Ectodermal cell (in vitro differentiated cells): ENCODE results near the gene SESN1.

Experiments used
- H3K27ac ChIP-seq: 2 replicates; pipeline ENCODE4 v1.7.0; 2013; ENCODE audit warnings: mild to moderate bottlenecking, low read depth, low read length; ENCODE audit not compliant: insufficient read depth, poor library complexity, severe bottlenecking
- H3K27me3 ChIP-seq: 2 replicates; pipeline ENCODE4 v1.7.0; 2013; ENCODE audit warnings: mild to moderate bottlenecking, low read length; ENCODE audit not compliant: insufficient read depth, control insufficient read depth, poor library complexity, severe bottlenecking
- H3K36me3 ChIP-seq: one replicate; pipeline ENCODE4 v1.7.0; 2013; ENCODE audit warnings: low read length; ENCODE audit not compliant: control insufficient read depth, insufficient read depth
- H3K4me1 ChIP-seq: one replicate; pipeline ENCODE4 v1.7.0; 2013; ENCODE audit warnings: low read length; ENCODE audit not compliant: control insufficient read depth, insufficient read depth
- H3K4me3 ChIP-seq: 2 replicates; pipeline ENCODE4 v1.7.0; 2013; ENCODE audit warnings: low read depth, low read length, control low read depth; ENCODE audit not compliant: insufficient read depth
- H3K9me3 ChIP-seq: 2 replicates; pipeline ENCODE4 v1.7.0; 2013; ENCODE audit warnings: mild to moderate bottlenecking, low read length, moderate library complexity; ENCODE audit not compliant: control insufficient read depth
- WGBS, 2 experiments: methylation state at CpG; one replicate each; pipeline ENCODE4 v1.1.7; 2013; ENCODE audit warnings: missing lambda C conversion rate in 2 of 2; 5-methylcytosine and 5-hydroxymethylcytosine counted together

Gene SESN1

DNA sequence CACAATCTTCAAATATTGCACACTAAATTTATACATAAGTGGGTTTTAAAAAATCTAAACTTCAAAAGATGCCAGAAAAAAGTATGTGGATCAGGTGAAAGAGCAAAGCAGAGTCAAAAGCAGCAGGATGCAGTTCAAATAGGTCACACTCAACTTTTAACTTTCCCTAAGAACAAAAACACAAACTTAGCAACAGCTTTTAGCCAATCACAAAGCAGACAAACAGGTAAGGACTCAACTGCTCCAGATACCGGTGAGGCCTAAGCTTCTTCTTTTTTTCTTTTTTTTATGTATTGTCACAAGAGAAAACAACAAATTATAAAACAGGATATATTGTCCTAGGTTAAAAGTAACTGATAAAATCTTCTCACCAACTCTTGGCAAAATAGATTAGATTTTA is 74.7 kb downstream of the SESN1 start:
- H3K9me3 ChIP-seq, result no peaks in the 10 kb centered on the region
- no peaks in the 10 kb centered on the region for H3K36me3 ChIP-seq
- H3K27ac ChIP-seq, result no peak overlapping the region
- no peaks in the 10 kb centered on the region for H3K27me3 ChIP-seq
- 33% methylated on average over 1 of the region's 1 CpG; no CpG with 5 or more reads in 1 of the 2 experiments for WGBS, 2 experiments
- no peaks in the 10 kb centered on the region for H3K4me1 ChIP-seq
- H3K4me3 ChIP-seq, result no peak overlapping the region

DNA sequence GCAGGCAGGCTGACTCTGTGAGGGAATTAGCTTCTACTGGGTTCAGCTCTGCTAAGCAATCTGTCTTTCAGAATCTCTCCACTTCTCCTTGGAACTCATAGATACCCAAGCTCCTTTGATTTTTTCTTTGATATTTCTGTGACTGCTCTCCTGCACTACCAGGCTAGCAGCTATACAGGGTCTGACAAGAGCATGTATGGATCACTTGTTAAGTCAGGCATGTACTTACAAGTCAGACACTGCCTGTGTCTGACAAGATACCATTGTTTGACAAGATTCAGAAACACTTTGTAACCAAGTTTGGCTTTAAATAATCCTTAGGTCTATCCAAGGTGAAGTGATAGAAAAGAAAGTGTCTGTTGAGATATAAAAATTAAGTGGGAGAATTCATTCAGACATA is 79.5 kb downstream of the SESN1 start:
- Histone ChIP-seq H3K36me3 (no peaks in the 10 kb centered on the region), H3K4me1 (no peaks in the 10 kb centered on the region), H3K27ac (no peak overlapping the region), H3K9me3 (no peaks in the 10 kb centered on the region), H3K4me3 (no peak overlapping the region), H3K27me3 (no peaks in the 10 kb centered on the region)

DNA sequence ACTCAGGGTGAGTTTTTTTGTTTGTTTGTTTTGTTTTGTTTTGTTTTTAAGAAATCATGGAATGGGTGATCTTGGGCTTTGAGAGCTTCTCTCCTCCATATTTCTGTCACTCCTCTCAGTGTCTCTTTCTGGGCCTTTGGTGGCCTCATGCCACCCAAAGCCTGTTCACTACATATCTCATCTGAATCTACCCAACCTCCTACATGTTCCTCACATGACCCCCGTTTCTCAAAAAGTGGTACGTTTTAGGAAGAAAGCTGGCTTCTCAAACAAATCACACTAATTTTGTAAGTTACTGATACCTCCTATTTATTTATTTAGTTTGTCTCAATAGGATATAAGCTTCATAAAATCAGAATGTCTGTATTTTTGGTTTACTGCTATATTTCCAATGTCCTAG is 80.0 kb downstream of the SESN1 start:
- Histone ChIP-seq H3K4me1 (no peaks in the 10 kb centered on the region), H3K27me3 (no peaks in the 10 kb centered on the region), H3K9me3 (no peaks in the 10 kb centered on the region), H3K4me3 (no peak overlapping the region), H3K27ac (no peak overlapping the region), H3K36me3 (no peaks in the 10 kb centered on the region)
- WGBS, 2 experiments, result 93 to 94% methylated on average over 2 of the region's 2 CpGs

DNA sequence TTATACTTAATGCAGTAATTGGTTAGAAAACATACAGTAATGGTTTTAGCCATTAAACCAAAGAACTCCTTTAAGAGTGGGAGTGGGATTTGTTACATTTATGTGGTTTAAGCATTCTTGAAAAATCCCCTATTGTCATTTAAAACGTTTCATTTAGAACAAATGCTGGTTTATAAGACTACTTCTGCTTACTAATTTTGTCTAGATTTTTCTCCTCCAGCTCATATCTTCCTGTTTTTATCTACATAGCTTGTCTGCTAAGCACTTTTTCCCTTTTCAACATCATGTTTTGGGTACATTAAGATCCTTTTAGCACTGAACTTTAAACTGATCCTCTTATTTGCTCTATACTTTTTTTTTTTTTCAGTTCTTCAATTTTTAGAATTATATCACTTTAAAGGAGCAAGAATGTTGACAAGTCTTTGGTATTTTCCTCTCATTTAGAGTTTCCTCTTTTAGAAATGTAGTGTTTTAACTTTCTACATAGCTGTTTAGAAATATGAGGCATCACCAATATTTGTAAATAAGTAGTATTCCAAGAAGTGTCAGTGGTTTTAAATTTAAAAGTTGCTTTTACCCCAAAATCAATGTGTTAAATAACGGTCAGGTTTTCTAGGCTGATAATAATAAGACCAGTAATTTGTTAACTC is 80.9 kb downstream of the SESN1 start:
- Histone ChIP-seq H3K27ac (no peak overlapping the region), H3K36me3 (no peaks in the 10 kb centered on the region), H3K4me3 (no peak overlapping the region), H3K9me3 (no peaks in the 10 kb centered on the region), H3K4me1 (no peaks in the 10 kb centered on the region), H3K27me3 (no peaks in the 10 kb centered on the region)
- 18 to 35% methylated on average over 1 of the region's 2 CpGs for WGBS, 2 experiments

DNA sequence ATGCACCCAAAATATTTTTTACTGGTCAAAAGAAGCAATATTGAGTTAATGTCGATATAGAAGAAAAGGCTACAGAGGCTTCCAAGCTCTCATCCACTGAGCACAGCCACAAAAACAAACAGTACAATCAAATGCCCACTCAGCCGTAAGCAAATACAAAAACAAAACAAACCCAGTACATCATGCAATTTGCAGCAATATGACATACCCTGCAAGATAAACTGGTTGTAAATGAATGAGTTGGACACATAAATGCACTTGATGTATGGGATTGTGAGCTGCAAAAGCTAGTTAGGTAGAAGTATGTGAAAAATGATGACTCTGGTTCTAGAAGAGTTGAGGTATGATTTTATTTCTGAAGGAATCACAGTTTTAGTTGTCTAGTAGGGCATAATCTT is 83.9 kb downstream of the SESN1 start:
- Histone ChIP-seq H3K36me3 (no peaks in the 10 kb centered on the region), H3K4me1 (peaks cover 7% of the 10 kb centered on the region), H3K27me3 (peaks cover 3% of the 10 kb centered on the region), H3K9me3 (no peaks in the 10 kb centered on the region), H3K4me3 (no peak overlapping the region), H3K27ac (no peak overlapping the region)
- 93 to 100% methylated on average over 1 to 2 of the region's 2 CpGs for WGBS, 2 experiments

DNA sequence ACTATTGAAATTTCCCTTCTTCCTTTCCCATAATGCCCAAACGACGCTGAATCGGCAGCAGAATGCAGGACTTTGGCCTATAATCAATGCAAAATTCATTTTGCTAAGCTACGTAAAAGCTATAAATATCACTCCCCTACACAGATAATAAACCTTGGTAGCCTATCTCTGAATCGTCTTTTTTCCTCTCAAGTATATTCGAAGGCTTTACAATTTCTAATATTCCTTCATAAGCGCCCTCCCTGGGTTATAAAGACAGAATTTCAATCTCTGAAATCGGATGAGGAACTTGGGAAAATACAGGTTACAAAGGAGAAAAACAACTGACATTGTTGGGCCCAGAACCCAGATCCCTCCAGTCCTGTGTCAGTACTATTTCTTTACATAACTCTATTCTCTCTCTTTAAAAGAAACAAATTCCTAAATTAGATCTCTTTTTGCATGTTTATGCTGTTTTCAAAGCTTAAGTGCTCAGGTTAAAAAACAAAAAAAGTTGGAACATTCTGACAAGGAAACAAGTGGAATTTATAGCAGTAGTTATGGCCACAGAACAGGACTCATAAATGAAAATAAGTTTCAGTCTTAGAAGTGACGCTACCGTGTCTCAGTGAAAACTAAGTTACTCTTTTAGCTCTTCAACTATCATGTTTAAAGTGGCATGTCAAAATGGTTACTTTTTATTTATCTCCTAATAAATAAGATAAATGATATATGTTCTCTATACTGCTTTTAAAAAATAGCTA is 84.5 kb downstream of the SESN1 start:
- H3K27ac ChIP-seq, result no peak overlapping the region
- H3K4me1 ChIP-seq, result peaks cover 7% of the 10 kb centered on the region
- 41 to 42% methylated on average over 10 of the region's 10 CpGs for WGBS, 2 experiments
- H3K36me3 ChIP-seq, result no peaks in the 10 kb centered on the region
- H3K4me3 ChIP-seq, result peak overlapping the region; percentile 57
- H3K9me3 ChIP-seq, result no peaks in the 10 kb centered on the region
- peaks cover 3% of the 10 kb centered on the region for H3K27me3 ChIP-seq

DNA sequence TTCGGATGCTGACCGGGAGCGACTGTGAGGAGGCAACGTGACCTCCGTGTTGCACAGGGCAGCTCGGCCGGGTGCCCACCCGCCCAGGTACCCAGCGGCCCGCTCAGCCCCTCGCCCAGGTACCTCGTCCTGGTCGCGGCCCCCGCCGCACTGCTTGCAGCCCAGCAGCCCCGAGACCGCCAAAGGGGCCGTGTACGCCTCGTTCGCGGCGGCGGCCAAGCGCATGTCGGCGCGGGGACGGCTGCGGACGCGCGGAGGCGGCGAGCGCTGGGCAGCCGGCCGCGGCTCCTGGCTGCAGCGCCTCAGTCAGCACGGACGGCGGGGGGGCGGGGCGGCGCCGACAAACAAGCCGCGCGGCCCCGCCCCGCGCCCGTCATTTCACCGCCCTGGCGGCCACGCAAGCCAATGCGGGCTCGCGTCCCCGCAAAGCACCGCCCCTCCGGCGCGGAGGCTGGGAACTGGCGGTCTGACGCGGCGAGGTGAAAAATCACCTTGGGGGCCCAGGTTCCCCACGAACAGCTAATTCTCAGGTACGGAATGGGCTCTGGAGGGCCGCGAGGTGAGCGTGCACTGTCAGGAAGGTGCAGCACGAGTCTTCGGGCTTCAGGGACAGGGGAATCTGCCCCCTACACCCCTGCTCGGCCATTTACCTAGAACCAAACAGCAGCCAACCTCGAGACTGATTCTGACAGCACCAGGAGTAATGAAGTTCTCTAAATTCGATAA is 85.2 kb downstream of the SESN1 start:
- Histone ChIP-seq H3K27ac (no peak overlapping the region), H3K4me3 (peak overlapping the region; percentile 57), H3K36me3 (no peaks in the 10 kb centered on the region), H3K4me1 (peaks cover 7% of the 10 kb centered on the region), H3K27me3 (peaks cover 3% of the 10 kb centered on the region), H3K9me3 (no peaks in the 10 kb centered on the region)
- WGBS, 2 experiments, result 0% methylated on average over 80 of the region's 80 CpGs

DNA sequence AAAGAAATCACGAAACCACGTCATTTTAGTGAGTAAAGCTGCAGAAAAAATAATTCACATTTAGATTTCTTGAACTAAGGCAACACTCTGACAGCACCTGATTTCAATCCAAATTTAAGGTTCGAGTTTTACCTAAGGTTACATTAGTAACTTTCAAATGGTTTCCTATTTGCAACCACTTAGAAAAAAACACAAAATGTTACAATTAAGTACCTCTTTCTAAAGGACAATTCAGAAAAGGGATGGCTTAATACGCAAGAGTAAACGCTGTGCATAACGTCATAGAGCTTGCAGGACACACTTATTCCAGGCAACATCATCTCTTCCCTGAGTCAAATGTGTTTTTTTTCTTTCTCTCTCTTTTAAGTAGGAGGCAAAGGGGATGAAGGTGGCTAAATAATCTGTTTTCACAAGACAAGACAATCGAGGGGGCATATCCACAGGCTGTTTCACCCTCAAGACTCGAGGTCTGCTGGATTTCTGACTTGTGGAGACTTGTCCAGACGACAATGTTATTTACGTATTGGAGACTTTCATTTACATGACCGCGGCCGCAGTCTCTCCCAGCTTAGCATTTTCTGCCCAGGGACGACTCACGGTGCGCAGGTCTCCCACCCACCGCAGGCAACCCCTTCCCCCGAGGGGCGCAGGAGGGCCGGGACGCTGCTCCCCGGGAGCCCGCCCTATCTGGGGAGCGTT is 86.0 kb downstream of the SESN1 start:
- H3K4me3 ChIP-seq, result peak overlapping the region; percentile 57
- H3K9me3 ChIP-seq, result no peaks in the 10 kb centered on the region
- no peak overlapping the region for H3K27ac ChIP-seq
- peaks cover 7% of the 10 kb centered on the region for H3K4me1 ChIP-seq
- H3K27me3 ChIP-seq, result peaks cover 3% of the 10 kb centered on the region
- WGBS, 2 experiments, result 6 to 7% methylated on average over 24 of the region's 24 CpGs
- no peaks in the 10 kb centered on the region for H3K36me3 ChIP-seq

DNA sequence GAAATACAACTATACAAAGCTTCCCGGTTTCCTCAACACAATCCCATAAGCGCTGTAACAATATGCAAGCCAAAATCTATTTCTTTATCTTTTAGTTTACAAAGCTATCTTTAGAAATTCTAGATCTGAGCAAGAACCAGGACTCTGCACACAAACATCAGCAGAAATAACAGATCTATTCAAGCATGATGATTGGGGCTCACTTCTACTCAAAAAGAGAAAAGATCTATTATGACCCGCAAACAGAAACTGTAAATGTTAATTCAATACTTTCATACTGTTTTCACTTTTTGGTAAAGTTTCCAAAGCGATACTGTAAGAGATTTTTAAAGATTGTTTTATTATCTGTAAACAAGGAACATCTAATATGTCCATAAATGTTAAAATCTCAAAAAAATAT is 86.6 kb downstream of the SESN1 start:
- no peak overlapping the region for H3K27ac ChIP-seq
- 72 to 90% methylated on average over 2 of the region's 4 CpGs for WGBS, 2 experiments
- H3K4me3 ChIP-seq, result peak overlapping the region; percentile 57
- H3K9me3 ChIP-seq, result no peaks in the 10 kb centered on the region
- no peaks in the 10 kb centered on the region for H3K36me3 ChIP-seq
- H3K4me1 ChIP-seq, result peaks cover 7% of the 10 kb centered on the region
- H3K27me3 ChIP-seq, result peaks cover 3% of the 10 kb centered on the region

DNA sequence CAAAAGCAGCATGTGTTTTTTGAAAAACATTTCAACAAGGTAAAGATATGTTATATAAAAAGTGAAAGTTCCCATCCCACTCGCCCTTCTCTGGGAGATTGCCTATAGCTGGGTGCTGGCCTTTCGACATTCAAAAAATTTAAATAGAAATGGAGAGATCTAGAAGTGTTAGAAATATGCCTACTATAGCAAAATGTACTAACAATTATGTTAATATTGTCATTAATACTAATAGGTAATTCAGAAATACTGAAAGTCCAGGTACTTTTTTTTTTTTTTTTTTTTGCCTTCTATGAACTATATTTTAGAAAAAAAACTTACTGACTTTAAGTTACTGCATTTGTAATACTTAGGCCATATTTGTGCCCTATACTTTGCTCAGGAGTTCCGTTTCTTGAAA is 87.1 kb downstream of the SESN1 start:
- no peak overlapping the region for H3K27ac ChIP-seq
- WGBS, 2 experiments, result 89% methylated on average over 3 of the region's 3 CpGs; no CpG with 5 or more reads in 1 of the 2 experiments

More for the DNA sequence above, 87.1 kb downstream of the SESN1 start:
- no peak overlapping the region for H3K4me3 ChIP-seq
- peaks cover 3% of the 10 kb centered on the region for H3K27me3 ChIP-seq
- H3K9me3 ChIP-seq, result no peaks in the 10 kb centered on the region
- no peaks in the 10 kb centered on the region for H3K36me3 ChIP-seq
- peaks cover 7% of the 10 kb centered on the region for H3K4me1 ChIP-seq
